GM13977 (cell line): ENCODE data around the gene TYW5.
A peak's percentile ranks its signal among the peaks of the same experiment; 100 is the strongest.

Source experiments
- DNase-seq: peaks from one replicate; pipeline ENCODE4 v3.0.0; 2012; ENCODE audit warnings: low spot score
- in situ Hi-C: fragments of 300-500 bp; cut with MboI; formaldehyde crosslinking; loops from one replicate; pipeline ENCODE4 v1.12.0; 2022; ENCODE audit warnings: low sequenced_read_pairs, low pct_unique_long_range_greater_than_20kb, mixed read lengths, inconsistent platforms; ENCODE audit not compliant: unreplicated experiment
- TF ChIP-seq, protein P1 (sequence below): IDR thresholded peaks from 2 replicates; pipeline ENCODE4 v1.5.1; 2012; ENCODE audit warnings: mild to moderate bottlenecking, control low read depth; ENCODE audit not compliant: insufficient read depth; ENCODE audit errors: extremely low read depth, missing control alignments

Gene TYW5

DNA sequence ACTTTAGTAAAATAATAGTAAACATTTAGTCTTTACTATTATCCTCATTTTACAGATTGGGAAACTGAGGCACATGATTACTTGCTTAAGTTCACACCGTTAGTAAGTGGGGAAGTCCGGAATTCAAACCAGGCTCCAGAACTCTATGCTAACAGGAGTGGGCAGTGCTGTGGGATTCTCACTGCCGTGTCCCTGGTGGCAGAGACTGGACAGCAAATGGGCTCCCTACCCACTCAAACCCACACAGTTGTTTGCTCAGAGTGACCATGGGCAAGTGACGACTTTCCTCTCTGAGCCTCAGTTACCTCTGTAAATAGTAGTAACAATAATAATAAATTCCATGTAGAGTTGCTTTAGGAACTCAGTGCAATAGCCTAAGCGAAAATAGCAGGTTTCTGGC is 24.1 kb upstream of the TYW5 start:
- DNase-seq, result no peak
- in situ Hi-C loops, result loop anchor here (5.0 kb wide), 1 partner anchor 508 kb away; no protein-coding TSS in a partner anchor
- TF ChIP-seq, protein P1, sequence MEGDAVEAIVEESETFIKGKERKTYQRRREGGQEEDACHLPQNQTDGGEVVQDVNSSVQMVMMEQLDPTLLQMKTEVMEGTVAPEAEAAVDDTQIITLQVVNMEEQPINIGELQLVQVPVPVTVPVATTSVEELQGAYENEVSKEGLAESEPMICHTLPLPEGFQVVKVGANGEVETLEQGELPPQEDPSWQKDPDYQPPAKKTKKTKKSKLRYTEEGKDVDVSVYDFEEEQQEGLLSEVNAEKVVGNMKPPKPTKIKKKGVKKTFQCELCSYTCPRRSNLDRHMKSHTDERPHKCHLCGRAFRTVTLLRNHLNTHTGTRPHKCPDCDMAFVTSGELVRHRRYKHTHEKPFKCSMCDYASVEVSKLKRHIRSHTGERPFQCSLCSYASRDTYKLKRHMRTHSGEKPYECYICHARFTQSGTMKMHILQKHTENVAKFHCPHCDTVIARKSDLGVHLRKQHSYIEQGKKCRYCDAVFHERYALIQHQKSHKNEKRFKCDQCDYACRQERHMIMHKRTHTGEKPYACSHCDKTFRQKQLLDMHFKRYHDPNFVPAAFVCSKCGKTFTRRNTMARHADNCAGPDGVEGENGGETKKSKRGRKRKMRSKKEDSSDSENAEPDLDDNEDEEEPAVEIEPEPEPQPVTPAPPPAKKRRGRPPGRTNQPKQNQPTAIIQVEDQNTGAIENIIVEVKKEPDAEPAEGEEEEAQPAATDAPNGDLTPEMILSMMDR, result no peak

DNA sequence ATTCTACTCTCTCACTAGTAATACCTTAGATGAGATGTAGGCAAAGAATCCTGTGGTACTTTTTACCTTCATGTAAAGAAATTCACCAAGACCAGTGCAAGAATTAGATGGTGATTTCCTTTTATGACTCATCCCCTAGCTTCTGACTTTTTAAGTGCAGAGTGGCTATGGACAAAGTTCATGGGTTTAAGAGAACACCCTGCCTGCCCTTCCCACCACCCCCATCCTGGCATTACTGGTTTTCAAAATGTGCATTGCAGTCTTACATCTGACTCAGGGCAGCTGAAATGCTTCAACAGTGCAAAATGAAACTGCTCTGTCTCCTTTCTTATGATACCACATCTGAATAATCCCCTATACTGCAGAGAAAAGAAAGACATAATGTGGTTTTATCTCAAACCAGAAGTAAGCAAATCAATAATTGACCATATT is 22.7 kb upstream of the TYW5 start:
- in situ Hi-C loops, result loop anchor here (5.0 kb wide), 1 partner anchor 509 kb away; no protein-coding TSS in a partner anchor
- DNase-seq, result no peak

DNA sequence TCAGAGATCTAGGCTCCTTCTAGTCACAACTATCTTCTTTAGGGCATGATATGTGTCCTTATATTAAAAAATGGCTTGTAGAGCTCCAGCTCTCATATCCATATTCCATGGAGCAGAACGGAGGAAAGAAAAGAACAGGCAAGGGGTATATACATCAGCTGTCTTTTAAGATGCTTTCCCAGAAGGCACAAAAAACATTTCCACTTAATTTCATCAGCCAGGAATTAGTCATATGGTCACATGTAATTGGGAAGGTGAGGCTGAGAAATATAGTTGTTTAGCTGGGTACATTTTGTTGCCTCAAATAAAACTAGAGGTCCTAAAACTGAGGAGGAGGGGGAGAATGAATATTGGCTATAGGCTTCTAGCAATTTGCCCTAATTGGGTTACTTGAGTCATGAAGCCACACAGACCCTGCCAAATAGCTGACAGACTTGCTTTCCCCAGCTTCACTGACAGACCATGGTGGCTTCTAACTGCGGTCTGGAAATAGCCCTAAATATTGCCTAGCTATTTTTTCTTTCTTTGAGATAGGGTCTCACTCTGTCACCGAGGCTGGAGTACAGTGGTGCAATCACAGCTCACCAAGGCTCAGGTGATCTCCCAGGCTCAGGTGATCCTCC is 20.1 kb upstream of the TYW5 start:
- DNase-seq, result no peak
- in situ Hi-C loops, result loop anchor here (5.0 kb wide), 1 partner anchor 512 kb away; no protein-coding TSS in a partner anchor
- TF ChIP-seq, protein P1, result no peak

More for the DNA sequence above, 22.7 kb upstream of the TYW5 start:
- TF ChIP-seq, protein P1, result no peak

DNA sequence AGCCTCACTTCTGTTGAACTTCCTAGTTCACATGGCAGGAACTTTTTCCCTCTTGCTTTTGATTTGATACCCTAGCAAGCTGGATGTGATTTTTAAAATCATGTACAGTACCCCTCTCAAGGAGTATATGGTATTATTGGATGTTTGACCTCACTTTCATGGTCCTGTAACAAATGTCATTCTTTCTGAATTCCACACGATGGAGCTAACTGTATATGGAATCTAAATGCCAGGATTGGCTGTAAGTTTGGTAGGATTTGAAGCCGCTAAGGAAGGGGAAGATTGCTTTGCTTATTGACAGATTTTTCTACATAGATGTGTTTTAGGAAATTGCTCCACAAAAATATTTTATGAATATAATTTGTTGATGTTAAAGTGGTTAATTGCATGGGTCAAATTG is 18.4 kb upstream of the TYW5 start:
- in situ Hi-C loops, result no loop called here
- no peak for DNase-seq
- TF ChIP-seq, protein P1, result peak; percentile 45

DNA sequence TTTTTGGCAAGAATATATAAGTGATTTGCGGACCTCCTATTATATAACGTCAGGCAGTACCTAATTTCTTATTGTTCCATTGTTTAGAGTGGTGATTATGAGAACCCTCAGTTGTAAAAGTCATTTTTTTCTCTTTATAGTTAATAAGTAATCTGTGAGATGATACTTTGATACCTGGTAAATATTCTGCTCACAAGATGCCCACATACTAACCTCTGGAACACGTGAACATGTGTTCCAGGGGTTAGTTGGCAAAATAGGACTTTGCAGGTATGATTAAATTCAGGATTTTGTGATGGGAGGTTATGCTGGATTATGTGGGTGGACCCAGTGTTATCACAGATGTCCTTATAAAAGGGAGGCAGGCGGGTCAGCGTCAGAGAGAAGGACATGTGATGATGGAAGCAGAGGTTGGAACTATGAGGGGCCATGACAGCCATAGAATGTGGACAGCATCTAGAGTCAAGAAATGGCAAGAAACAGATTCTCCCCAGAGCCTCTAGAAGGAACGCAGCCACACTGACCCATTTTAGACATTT is 16.9 kb upstream of the TYW5 start:
- in situ Hi-C loops, result no loop called here
- TF ChIP-seq, protein P1, result no peak
- no peak for DNase-seq

DNA sequence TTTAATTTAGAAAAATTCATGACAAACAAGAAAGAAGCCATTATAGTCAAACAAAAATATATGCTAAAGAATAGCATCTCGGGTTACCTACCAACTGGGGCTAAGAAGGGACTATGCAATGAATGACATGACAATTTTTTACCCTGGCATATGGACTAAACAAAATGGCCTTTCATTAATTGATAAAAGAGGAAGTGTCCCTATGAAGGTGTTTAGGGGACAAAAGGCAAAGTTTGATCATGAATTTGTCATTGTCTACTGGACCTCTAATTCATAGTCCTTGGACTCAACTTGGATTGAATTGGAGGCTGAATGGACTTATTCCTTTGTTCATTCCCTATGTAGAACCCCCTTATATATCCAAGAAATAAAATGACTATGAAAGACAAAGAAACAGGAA is 12.8 kb upstream of the TYW5 start:
- DNase-seq, result no peak
- TF ChIP-seq, protein P1, result no peak
- in situ Hi-C loops, result no loop called here
